IMR-90 (cell line): ENCODE results near the gene LRRN2.

ENCODE experiments used
- CTCF ChIP-seq: conservative IDR thresholded peaks from 2 replicates; pipeline ENCODE4 v1.5.1; 2012; ENCODE audit warnings: mild to moderate bottlenecking, low read depth, low read length, improper control_type of control experiment
- MAFK ChIP-seq: IDR thresholded peaks from 2 replicates; pipeline ENCODE4 v1.6.1; 2012; ENCODE audit warnings: low read depth, low read length, improper control_type of control experiment
- POLR2A ChIP-seq: IDR thresholded peaks from 2 replicates; pipeline ENCODE4 v1.6.1; 2012; ENCODE audit warnings: mild to moderate bottlenecking, low read depth, low read length
- RFX5 ChIP-seq: IDR thresholded peaks from 2 replicates; pipeline ENCODE4 v1.8.0; 2012; ENCODE audit warnings: low read depth, mild to moderate bottlenecking, low read length, moderate library complexity

GRCh38 chr1:204651843-204652421 is 33.6 kb downstream of the LRRN2 start:
- TF ChIP-seq POLR2A (no peak), CTCF (no peak), RFX5 (no peak), MAFK (no peak)
